DMS153 (cell line): ENCODE results near the gene CCDC187.
"Not testable (repeated sequence)": the region's sequence is repeated elsewhere in the genome, so short reads cannot be mapped to it uniquely, and the experiment has no call there.

Source experiments
- DNase-seq: peaks from one replicate; lab custom pipeline; 2025; lab: John Stamatoyannopoulos, UW

CCDC187 gene

GRCh38 chr9:136239135-136239982, 64.5 kb downstream of the CCDC187 start:
- peak; percentile 73 for DNase-seq

GRCh38 chr9:136238342-136238732, 65.6 kb downstream of the CCDC187 start:
- DNase-seq: no peak

GRCh38 chr9:136237486-136238341, 66.2 kb downstream of the CCDC187 start:
- DNase-seq: no peak

GRCh38 chr9:136236471-136237410, 67.2 kb downstream of the CCDC187 start:
- not testable (repeated sequence) for DNase-seq

- no peak for DNase-seq
Measured at GRCh38 chr9:136235709-136236455, 68.0 kb downstream of the CCDC187 start.

- no peak for DNase-seq
Measured at GRCh38 chr9:136235171-136235570, 68.7 kb downstream of the CCDC187 start.

GRCh38 chr9:136234597-136234996, 69.3 kb downstream of the CCDC187 start:
- DNase-seq: no peak

GRCh38 chr9:136233868-136234267, 70.0 kb downstream of the CCDC187 start:
- DNase-seq: no peak

GRCh38 chr9:136233411-136233810, 70.5 kb downstream of the CCDC187 start:
- DNase-seq: no peak

- DNase-seq: peak; percentile 70
Measured at GRCh38 chr9:136232969-136233368, 70.9 kb downstream of the CCDC187 start.

- no peak for DNase-seq
Measured at GRCh38 chr9:136231478-136232297, 72.2 kb downstream of the CCDC187 start.

- no peak for DNase-seq
Measured at GRCh38 chr9:136230773-136231172, 73.1 kb downstream of the CCDC187 start.

GRCh38 chr9:136230365-136230764, 73.5 kb downstream of the CCDC187 start:
- DNase-seq: no peak

GRCh38 chr9:136229096-136230065, 74.5 kb downstream of the CCDC187 start:
- no peak for DNase-seq

- DNase-seq: no peak
Measured at GRCh38 chr9:136228107-136228875, 75.6 kb downstream of the CCDC187 start.

- no peak for DNase-seq
Measured at GRCh38 chr9:136226680-136227407, 77.0 kb downstream of the CCDC187 start.
